SK-N-SH treated with all-trans-retinoic acid at 6 μM for 48 hours (cell line): ENCODE results near the gene SNX9.

Experiments
- ATAC-seq: fragments of 200-7000 bp; cut with Tn5 transposase; 3 replicates; pipeline ENCODE4 v1.9.1; 2020; ENCODE audit warnings: mild to moderate bottlenecking, moderate library complexity
- BACH2 ChIP-seq: fragments of 250-450 bp; sonication (Bioruptor Pico); IDR thresholded peaks from 2 replicates; pipeline ENCODE4 v1.9.0; 2021; ENCODE audit warnings: mild to moderate bottlenecking, borderline replicate concordance
- CSDC2 ChIP-seq: fragments of 250-450 bp; sonication (Bioruptor Pico); IDR thresholded peaks from 2 replicates; pipeline ENCODE4 v1.5.0; 2020; ENCODE audit warnings: mild to moderate bottlenecking, moderate library complexity
- ESRRG ChIP-seq: fragments of 250-450 bp; sonication (Bioruptor Pico); IDR thresholded peaks from 2 replicates; pipeline ENCODE4 v1.6.1; 2021; ENCODE audit warnings: mild to moderate bottlenecking
- GLIS3 ChIP-seq: fragments of 250-450 bp; sonication (Bioruptor Pico); IDR thresholded peaks from 2 replicates; pipeline ENCODE4 v1.5.0; 2020; ENCODE audit warnings: mild to moderate bottlenecking, moderate library complexity
- OSR1 ChIP-seq: fragments of 250-450 bp; sonication (Bioruptor Pico); IDR thresholded peaks from 2 replicates; pipeline ENCODE4 v1.8.0; 2022; ENCODE audit warnings: moderate library complexity, mild to moderate bottlenecking, inconsistent platforms
- POU6F1 ChIP-seq: fragments of 250-450 bp; sonication (Bioruptor Pico); IDR thresholded peaks from 2 replicates; pipeline ENCODE4 v1.8.0; 2021; ENCODE audit warnings: low read depth, mild to moderate bottlenecking, moderate library complexity, borderline replicate concordance
- PPARA ChIP-seq: fragments of 250-450 bp; sonication (Bioruptor Pico); IDR thresholded peaks from 2 replicates; pipeline ENCODE4 v1.5.0; 2020; ENCODE audit warnings: mild to moderate bottlenecking, borderline replicate concordance
- RARB ChIP-seq: fragments of 250-450 bp; sonication (Bioruptor Pico); IDR thresholded peaks from 2 replicates; pipeline ENCODE4 v1.8.0; 2021; ENCODE audit warnings: mild to moderate bottlenecking, moderate library complexity
- TCF4 ChIP-seq: fragments of 250-450 bp; sonication (Bioruptor Pico); IDR thresholded peaks from 2 replicates; pipeline ENCODE4 v1.8.0; 2021; ENCODE audit warnings: mild to moderate bottlenecking, moderate library complexity, borderline replicate concordance
- TOX ChIP-seq: fragments of 250-450 bp; sonication (Bioruptor Pico); IDR thresholded peaks from 2 replicates; pipeline ENCODE4 v1.8.0; 2021; ENCODE audit warnings: mild to moderate bottlenecking, moderate library complexity, borderline replicate concordance
- ZC3H10 ChIP-seq: fragments of 250-450 bp; sonication (Bioruptor Pico); IDR thresholded peaks from 2 replicates; pipeline ENCODE4 v1.5.1; 2021; ENCODE audit warnings: mild to moderate bottlenecking, moderate library complexity
- ZFP3 ChIP-seq: fragments of 250-450 bp; sonication (Bioruptor Pico); IDR thresholded peaks from 2 replicates; pipeline ENCODE4 v1.5.0; 2020; ENCODE audit warnings: mild to moderate bottlenecking, moderate library complexity
- ZFP30 ChIP-seq: fragments of 450-650 bp; formaldehyde crosslinking; IDR thresholded peaks from 2 replicates; pipeline ENCODE4 v1.5.0; 2022; ENCODE audit warnings: mild to moderate bottlenecking, moderate library complexity
- ZNF565 ChIP-seq: fragments of 450-650 bp; formaldehyde crosslinking; conservative IDR thresholded peaks from 2 replicates; pipeline ENCODE4 v1.5.0; 2020; ENCODE audit warnings: low read depth, mild to moderate bottlenecking, moderate library complexity
- ZNF70 ChIP-seq: fragments of 450-650 bp; formaldehyde crosslinking; IDR thresholded peaks from 2 replicates; pipeline ENCODE4 v1.5.0; 2020; ENCODE audit warnings: mild to moderate bottlenecking, moderate library complexity
- ZNF8 ChIP-seq: fragments of 450-650 bp; formaldehyde crosslinking; IDR thresholded peaks from 2 replicates; pipeline ENCODE4 v1.5.0; 2020; ENCODE audit warnings: mild to moderate bottlenecking, moderate library complexity
- TF ChIP-seq, protein P1 (sequence below): fragments of 250-450 bp; sonication (Bioruptor Pico); IDR thresholded peaks from 2 replicates; pipeline ENCODE4 v1.5.1; 2020; ENCODE audit warnings: low read depth, mild to moderate bottlenecking, moderate library complexity
- TF ChIP-seq, protein P2 (sequence below): fragments of 250-450 bp; sonication (Bioruptor Pico); IDR thresholded peaks from 2 replicates; pipeline ENCODE4 v1.8.0; 2020; ENCODE audit warnings: mild to moderate bottlenecking, moderate library complexity, borderline replicate concordance
- TF ChIP-seq, protein P3 (sequence below): fragments of 250-450 bp; sonication (Bioruptor Pico); IDR thresholded peaks from 2 replicates; pipeline ENCODE4 v1.5.1; 2021; ENCODE audit warnings: mild to moderate bottlenecking, moderate library complexity
- TF ChIP-seq, protein P4 (sequence below): fragments of 250-450 bp; sonication (Bioruptor Pico); IDR thresholded peaks from 2 replicates; pipeline ENCODE4 v1.5.0; 2020; ENCODE audit warnings: mild to moderate bottlenecking, moderate library complexity

The SNX9 gene

DNA sequence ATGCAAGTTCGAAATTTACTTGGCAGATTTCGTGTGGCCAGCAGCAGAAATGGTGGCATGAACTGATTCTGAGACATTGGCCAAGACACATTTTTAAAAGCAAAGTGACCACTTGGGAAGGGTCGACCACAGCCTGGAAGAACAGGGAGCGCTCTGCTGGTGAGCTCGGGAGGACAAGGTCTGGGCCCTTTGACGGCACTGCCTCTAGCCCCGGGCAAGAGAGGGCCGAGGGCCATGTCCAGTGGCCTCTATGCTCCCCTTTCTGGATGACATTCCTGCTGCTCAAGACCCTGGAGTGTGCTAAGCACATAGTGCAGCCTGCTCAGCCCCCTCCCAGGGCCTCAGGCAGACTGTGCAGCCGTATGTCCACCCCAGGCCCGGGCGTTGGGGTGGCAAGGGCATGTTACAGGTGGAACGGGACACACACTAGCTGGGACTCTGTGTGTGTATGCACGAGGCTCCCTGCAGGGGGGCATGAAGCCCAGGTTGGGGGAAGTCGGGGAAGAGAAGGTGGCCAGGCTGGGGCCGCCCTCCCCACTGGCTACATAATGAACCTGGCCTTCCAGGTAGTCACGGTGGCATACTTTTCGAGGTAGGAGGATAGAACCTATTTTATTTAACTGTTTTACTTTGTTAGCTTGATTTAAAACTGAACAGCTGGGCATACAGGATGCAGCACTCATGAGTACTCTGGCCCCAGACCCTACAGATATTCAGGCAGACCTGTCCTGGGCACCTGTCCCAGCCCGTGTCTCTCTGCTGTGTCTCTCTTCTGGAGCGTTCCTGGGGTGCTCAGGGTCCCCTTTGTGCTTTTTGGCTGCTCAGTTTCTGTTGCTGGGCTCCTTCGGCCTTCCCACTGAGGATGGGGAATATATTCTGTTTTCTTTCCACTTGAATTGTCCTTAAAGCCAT, 165.0 kb downstream of the SNX9 start:
- ATAC-seq, result no peak
- no peak for TF ChIP-seq ZFP3 (CRISPR knock-in tag)
- no peak for TF ChIP-seq GLIS3 (CRISPR knock-in tag)
- TF ChIP-seq CSDC2 (CRISPR knock-in tag), result no peak
- TF ChIP-seq, protein P1, sequence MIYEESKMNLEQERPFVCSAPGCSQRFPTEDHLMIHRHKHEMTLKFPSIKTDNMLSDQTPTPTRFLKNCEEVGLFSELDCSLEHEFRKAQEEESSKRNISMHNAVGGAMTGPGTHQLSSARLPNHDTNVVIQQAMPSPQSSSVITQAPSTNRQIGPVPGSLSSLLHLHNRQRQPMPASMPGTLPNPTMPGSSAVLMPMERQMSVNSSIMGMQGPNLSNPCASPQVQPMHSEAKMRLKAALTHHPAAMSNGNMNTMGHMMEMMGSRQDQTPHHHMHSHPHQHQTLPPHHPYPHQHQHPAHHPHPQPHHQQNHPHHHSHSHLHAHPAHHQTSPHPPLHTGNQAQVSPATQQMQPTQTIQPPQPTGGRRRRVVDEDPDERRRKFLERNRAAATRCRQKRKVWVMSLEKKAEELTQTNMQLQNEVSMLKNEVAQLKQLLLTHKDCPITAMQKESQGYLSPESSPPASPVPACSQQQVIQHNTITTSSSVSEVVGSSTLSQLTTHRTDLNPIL, result no peak
- TF ChIP-seq ESRRG (CRISPR knock-in tag), result no peak
- TF ChIP-seq, protein P2, sequence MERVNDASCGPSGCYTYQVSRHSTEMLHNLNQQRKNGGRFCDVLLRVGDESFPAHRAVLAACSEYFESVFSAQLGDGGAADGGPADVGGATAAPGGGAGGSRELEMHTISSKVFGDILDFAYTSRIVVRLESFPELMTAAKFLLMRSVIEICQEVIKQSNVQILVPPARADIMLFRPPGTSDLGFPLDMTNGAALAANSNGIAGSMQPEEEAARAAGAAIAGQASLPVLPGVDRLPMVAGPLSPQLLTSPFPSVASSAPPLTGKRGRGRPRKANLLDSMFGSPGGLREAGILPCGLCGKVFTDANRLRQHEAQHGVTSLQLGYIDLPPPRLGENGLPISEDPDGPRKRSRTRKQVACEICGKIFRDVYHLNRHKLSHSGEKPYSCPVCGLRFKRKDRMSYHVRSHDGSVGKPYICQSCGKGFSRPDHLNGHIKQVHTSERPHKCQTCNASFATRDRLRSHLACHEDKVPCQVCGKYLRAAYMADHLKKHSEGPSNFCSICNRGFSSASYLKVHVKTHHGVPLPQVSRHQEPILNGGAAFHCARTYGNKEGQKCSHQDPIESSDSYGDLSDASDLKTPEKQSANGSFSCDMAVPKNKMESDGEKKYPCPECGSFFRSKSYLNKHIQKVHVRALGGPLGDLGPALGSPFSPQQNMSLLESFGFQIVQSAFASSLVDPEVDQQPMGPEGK (CRISPR knock-in tag), result no peak
- no peak for TF ChIP-seq ZNF565 (CRISPR knock-in tag)
- no peak for TF ChIP-seq PPARA (CRISPR knock-in tag)
- TF ChIP-seq ZFP30 (CRISPR knock-in tag), result no peak
- TF ChIP-seq, protein P3, sequence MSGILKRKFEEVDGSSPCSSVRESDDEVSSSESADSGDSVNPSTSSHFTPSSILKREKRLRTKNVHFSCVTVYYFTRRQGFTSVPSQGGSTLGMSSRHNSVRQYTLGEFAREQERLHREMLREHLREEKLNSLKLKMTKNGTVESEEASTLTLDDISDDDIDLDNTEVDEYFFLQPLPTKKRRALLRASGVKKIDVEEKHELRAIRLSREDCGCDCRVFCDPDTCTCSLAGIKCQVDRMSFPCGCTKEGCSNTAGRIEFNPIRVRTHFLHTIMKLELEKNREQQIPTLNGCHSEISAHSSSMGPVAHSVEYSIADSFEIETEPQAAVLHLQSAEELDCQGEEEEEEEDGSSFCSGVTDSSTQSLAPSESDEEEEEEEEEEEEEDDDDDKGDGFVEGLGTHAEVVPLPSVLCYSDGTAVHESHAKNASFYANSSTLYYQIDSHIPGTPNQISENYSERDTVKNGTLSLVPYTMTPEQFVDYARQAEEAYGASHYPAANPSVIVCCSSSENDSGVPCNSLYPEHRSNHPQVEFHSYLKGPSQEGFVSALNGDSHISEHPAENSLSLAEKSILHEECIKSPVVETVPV (CRISPR knock-in tag), result no peak
- TF ChIP-seq ZNF70 (CRISPR knock-in tag), result no peak
- no peak for TF ChIP-seq OSR1 (CRISPR knock-in tag)
- TF ChIP-seq, protein P4, sequence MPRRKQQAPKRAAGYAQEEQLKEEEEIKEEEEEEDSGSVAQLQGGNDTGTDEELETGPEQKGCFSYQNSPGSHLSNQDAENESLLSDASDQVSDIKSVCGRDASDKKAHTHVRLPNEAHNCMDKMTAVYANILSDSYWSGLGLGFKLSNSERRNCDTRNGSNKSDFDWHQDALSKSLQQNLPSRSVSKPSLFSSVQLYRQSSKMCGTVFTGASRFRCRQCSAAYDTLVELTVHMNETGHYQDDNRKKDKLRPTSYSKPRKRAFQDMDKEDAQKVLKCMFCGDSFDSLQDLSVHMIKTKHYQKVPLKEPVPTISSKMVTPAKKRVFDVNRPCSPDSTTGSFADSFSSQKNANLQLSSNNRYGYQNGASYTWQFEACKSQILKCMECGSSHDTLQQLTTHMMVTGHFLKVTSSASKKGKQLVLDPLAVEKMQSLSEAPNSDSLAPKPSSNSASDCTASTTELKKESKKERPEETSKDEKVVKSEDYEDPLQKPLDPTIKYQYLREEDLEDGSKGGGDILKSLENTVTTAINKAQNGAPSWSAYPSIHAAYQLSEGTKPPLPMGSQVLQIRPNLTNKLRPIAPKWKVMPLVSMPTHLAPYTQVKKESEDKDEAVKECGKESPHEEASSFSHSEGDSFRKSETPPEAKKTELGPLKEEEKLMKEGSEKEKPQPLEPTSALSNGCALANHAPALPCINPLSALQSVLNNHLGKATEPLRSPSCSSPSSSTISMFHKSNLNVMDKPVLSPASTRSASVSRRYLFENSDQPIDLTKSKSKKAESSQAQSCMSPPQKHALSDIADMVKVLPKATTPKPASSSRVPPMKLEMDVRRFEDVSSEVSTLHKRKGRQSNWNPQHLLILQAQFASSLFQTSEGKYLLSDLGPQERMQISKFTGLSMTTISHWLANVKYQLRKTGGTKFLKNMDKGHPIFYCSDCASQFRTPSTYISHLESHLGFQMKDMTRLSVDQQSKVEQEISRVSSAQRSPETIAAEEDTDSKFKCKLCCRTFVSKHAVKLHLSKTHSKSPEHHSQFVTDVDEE (CRISPR knock-in tag), result no peak
- no peak for TF ChIP-seq ZNF8 (CRISPR knock-in tag)
- no peak for TF ChIP-seq TCF4 (CRISPR knock-in tag)
- no peak for TF ChIP-seq BACH2
- no peak for TF ChIP-seq ZC3H10 (CRISPR knock-in tag)
- no peak for TF ChIP-seq POU6F1 (CRISPR knock-in tag)
- TF ChIP-seq RARB (CRISPR knock-in tag), result no peak

DNA sequence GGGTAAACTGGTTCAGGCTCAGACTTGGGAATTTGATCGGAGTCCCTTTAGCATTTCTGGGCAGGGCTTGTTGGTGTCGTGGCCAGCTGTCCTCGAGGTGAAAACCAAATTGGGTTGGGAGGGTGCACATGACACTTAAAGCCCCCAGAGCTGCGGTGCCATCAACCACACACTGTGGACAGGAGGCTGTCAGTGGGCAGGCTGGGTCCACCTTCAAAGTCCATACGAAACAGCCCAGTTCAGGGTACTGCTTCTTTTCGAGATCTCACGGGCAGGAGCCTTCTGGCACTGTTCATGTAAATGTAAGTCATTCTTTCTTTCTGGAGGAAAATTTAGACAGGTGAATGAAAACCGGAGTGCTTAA, 165.6 kb downstream of the SNX9 start:
- TF ChIP-seq, protein P2 (CRISPR knock-in tag), result no peak
- no peak for TF ChIP-seq ZC3H10 (CRISPR knock-in tag)
- TF ChIP-seq ZNF565 (CRISPR knock-in tag), result no peak
- TF ChIP-seq RARB (CRISPR knock-in tag), result no peak
- TF ChIP-seq, protein P1, result no peak
- TF ChIP-seq ZFP3 (CRISPR knock-in tag), result no peak
- no peak for TF ChIP-seq ZNF70 (CRISPR knock-in tag)
- TF ChIP-seq TOX, result no peak
- TF ChIP-seq BACH2, result no peak
- ATAC-seq, result no peak
